Occipital lobe (tissue), 2 donors: ENCODE measurements around the gene ACTRT2. TPM values are rescaled to one million over a fixed set of nuclear protein-coding genes. Genes with fewer than 3 reads are reported as not detected.

ENCODE experiments used
- DNase-seq: peaks from one replicate; lab custom pipeline; 2025; lab: John Stamatoyannopoulos, UW
- total RNA-seq: library from RNA; depleted of rRNA; stranded (reverse); fragments of >200 nt; gene quantifications from one replicate; pipeline ENCODE4 v1.2.3, GENCODE V29; 2014

The ACTRT2 gene
- total RNA-seq, 1 donor from 2014 or later = not detected

GRCh38 chr1:3002349-3003038 is 18.8 kb upstream of the ACTRT2 start:
- no peak for DNase-seq

GRCh38 chr1:3003039-3003940 is 18.0 kb upstream of the ACTRT2 start:
- no peak for DNase-seq

GRCh38 chr1:3003941-3004270 is 17.4 kb upstream of the ACTRT2 start:
- no peak for DNase-seq

- no peak for DNase-seq
These were observed 16.7 kb upstream of the ACTRT2 start for GRCh38 chr1:3004285-3005205.

- no peak for DNase-seq
These were observed 15.5 kb upstream of the ACTRT2 start for GRCh38 chr1:3005771-3006170.

GRCh38 chr1:3007298-3008147 is 13.7 kb upstream of the ACTRT2 start:
- no peak for DNase-seq

- DNase-seq = no peak
These were observed 12.2 kb upstream of the ACTRT2 start for GRCh38 chr1:3009021-3009420.

- DNase-seq = no peak
These were observed 11.7 kb upstream of the ACTRT2 start for GRCh38 chr1:3009556-3009955.

- DNase-seq = no peak
These were observed 10.1 kb upstream of the ACTRT2 start for GRCh38 chr1:3011127-3011526.

- DNase-seq = peak; percentile 55
These were observed 9.4 kb upstream of the ACTRT2 start for GRCh38 chr1:3011631-3012455.

- peak; percentile 55 for DNase-seq
These were observed 8.6 kb upstream of the ACTRT2 start for GRCh38 chr1:3012456-3013291.

- DNase-seq = no peak
These were observed 7.8 kb upstream of the ACTRT2 start for GRCh38 chr1:3013371-3014049.

GRCh38 chr1:3014050-3014440 is 7.2 kb upstream of the ACTRT2 start:
- no peak for DNase-seq

- no peak for DNase-seq
These were observed 6.6 kb upstream of the ACTRT2 start for GRCh38 chr1:3014443-3015268.

GRCh38 chr1:3015269-3015635 is 6.0 kb upstream of the ACTRT2 start:
- no peak for DNase-seq

GRCh38 chr1:3015744-3016143 is 5.5 kb upstream of the ACTRT2 start:
- no peak for DNase-seq

- DNase-seq = no peak
These were observed 4.4 kb upstream of the ACTRT2 start for GRCh38 chr1:3016641-3017439.
